GM23248 (cell line): ENCODE results near the gene NPAS3. TPM values are rescaled to one million over a fixed set of nuclear protein-coding genes. Genes with fewer than 3 reads are reported as not detected.

ENCODE experiments used
- DNase-seq: peaks from one replicate; pipeline ENCODE4 v3.0.0-alpha.2; 2015
- H2AFZ ChIP-seq: fragments of 200-600 bp; sonication (generic); 2 replicates; pipeline ENCODE4 v1.6.1; 2016; ENCODE audit warnings: antibody characterized with exemption
- H3F3A ChIP-seq: fragments of 200-600 bp; sonication (generic); 2 replicates; pipeline ENCODE4 v1.6.1; 2016; ENCODE audit warnings: mild to moderate bottlenecking, antibody characterized with exemption, mixed run types; ENCODE audit not compliant: insufficient read depth
- H3K27ac ChIP-seq: fragments of 200-600 bp; sonication (generic); 2 replicates; pipeline ENCODE4 v1.5.1; 2016; ENCODE audit warnings: mild to moderate bottlenecking
- H3K27me3 ChIP-seq: fragments of 200-600 bp; sonication (generic); replicated peaks from 2 replicates; pipeline ENCODE4 v1.6.1; 2016; ENCODE audit warnings: mild to moderate bottlenecking; ENCODE audit not compliant: insufficient read depth
- H3K36me3 ChIP-seq: fragments of 200-600 bp; sonication (generic); 2 replicates; pipeline ENCODE4 v1.6.1; 2016; ENCODE audit warnings: low read depth, mild to moderate bottlenecking
- H3K4me1 ChIP-seq: fragments of 200-600 bp; sonication (generic); 2 replicates; pipeline ENCODE4 v1.6.1; 2016; ENCODE audit warnings: mild to moderate bottlenecking; ENCODE audit not compliant: insufficient read depth
- H3K4me2 ChIP-seq: fragments of 200-600 bp; sonication (generic); one replicate; pipeline ENCODE4 v1.6.1; 2016; ENCODE audit warnings: mild to moderate bottlenecking; ENCODE audit not compliant: unreplicated experiment
- H3K4me3 ChIP-seq: fragments of 200-600 bp; sonication (generic); 2 replicates; pipeline ENCODE4 v1.5.1; 2016; ENCODE audit warnings: mild to moderate bottlenecking
- H3K79me2 ChIP-seq: fragments of 200-600 bp; sonication (generic); 2 replicates; pipeline ENCODE4 v1.6.1; 2016; ENCODE audit warnings: mild to moderate bottlenecking; ENCODE audit not compliant: insufficient read depth
- H3K9ac ChIP-seq: fragments of 200-600 bp; sonication (generic); 2 replicates; pipeline ENCODE4 v1.6.1; 2016; ENCODE audit warnings: mild to moderate bottlenecking
- H3K9me2 ChIP-seq: fragments of 200-600 bp; sonication (generic); 2 replicates; pipeline ENCODE4 v1.6.1; 2016; ENCODE audit warnings: mixed run types, mild to moderate bottlenecking, moderate library complexity; ENCODE audit not compliant: insufficient read depth
- H3K9me3 ChIP-seq: fragments of 200-600 bp; sonication (generic); one replicate; pipeline ENCODE4 v1.6.1; 2017; ENCODE audit warnings: low read depth
- H4K20me1 ChIP-seq: fragments of 200-600 bp; sonication (generic); 2 replicates; pipeline ENCODE4 v1.6.0; 2016; ENCODE audit not compliant: insufficient read depth
- EZH2 ChIP-seq: fragments of 200-600 bp; sonication (generic); IDR thresholded peaks from 2 replicates; pipeline ENCODE4 v1.6.1; 2018; ENCODE audit warnings: antibody characterized with exemption, mild to moderate bottlenecking; ENCODE audit not compliant: insufficient read depth, poor library complexity, severe bottlenecking
- EZH2phosphoT487 ChIP-seq: fragments of 200-600 bp; sonication (generic); IDR thresholded peaks from 2 replicates; pipeline ENCODE4 v1.6.1; 2018; ENCODE audit warnings: antibody characterized with exemption, moderate library complexity, mild to moderate bottlenecking, low read depth; ENCODE audit not compliant: insufficient read depth
- WGBS, 2 experiments: methylation state at CpG; one replicate each; pipeline ENCODE4 v1.1.6; 2015 to 2017; ENCODE audit warnings: low lambda C conversion rate in 2 of 2, low coverage in 1 of 2; ENCODE audit errors: missing lambda C conversion rate in 2 of 2; 5-methylcytosine and 5-hydroxymethylcytosine counted together
- in situ Hi-C: fragments of 300-500 bp; cut with MboI; formaldehyde crosslinking; loops from 2 replicates; pipeline ENCODE4 v1.15.0; 2020
- polyA plus RNA-seq: library from polyadenylated mRNA; unstranded; fragments of >200 nt; fragmentation: Nextera tagmentation; extraction: Ambion mirVana; gene quantifications from 2 replicates; pipeline ENCODE4 v1.2.1, GENCODE V29; 2016
- total RNA-seq: library from RNA; depleted of rRNA; stranded (reverse); fragments of >200 nt; shearing (Covaris generic); gene quantifications from 2 replicates; pipeline ENCODE4 v1.2.3, GENCODE V29; 2014

The NPAS3 gene
- total and polyA plus RNA-seq, 2 experiments from 2014 or later = 0.65 TPM; not detected in 1

DNA sequence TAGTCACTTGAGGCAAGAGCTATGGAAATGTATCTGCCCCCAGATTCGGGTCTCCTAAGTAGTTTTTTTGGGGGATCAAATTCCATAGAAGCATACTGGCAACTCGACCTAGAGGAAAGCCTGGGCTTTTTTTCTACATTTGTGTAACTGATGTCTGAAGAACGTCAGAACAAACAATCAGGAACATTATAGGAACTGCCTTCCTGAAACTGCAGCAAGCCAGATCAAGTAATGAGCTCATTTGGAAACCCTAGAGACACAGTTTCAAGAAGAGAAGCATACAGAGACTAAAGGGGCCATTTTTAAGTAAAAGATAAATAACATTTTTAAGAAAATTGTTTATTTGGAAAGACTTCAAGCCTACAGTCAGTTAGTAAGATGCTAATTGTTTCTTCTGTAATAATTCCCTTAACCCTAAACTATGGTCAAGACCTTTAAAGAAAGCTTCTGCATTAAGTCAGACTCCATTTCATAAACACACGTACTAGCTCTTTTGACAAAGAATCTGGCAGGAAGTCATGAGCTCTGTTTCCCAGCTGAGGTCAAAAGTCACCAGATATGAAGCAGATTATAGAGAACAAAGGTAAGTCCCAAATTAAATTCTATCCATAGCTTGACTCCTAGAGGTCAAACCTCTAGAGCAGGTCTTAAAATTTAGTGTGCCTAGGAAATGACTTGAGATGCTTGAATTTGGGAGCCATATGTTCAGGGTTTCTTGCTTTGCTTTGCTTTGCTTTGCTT, 899.4 kb downstream of the NPAS3 start:
- DNase-seq = no peak
- Histone ChIP-seq H3K9ac (no peak overlapping the region), H3K4me2 (no peak overlapping the region), H3K36me3 (no peaks in the 10 kb centered on the region), H3K9me2 (no peaks in the 10 kb centered on the region), H3K79me2 (no peaks in the 10 kb centered on the region), H2AFZ (no peak overlapping the region), H3K27me3 (peaks cover 21% of the 10 kb centered on the region), H3F3A (no peaks in the 10 kb centered on the region), H3K4me3 (no peak overlapping the region), H3K4me1 (no peaks in the 10 kb centered on the region), H3K27ac (no peak overlapping the region), H3K9me3 (no peaks in the 10 kb centered on the region), H4K20me1 (no peaks in the 10 kb centered on the region)
- in situ Hi-C loops = loop anchor here (25.0 kb wide), 1 partner anchor 249 kb away; no protein-coding TSS in a partner anchor
- TF ChIP-seq EZH2phosphoT487 = no peak
- no peak for TF ChIP-seq EZH2
- 33 to 37% methylated on average over 4 of the region's 4 CpGs for WGBS, 2 experiments

GRCh38 chr14:33839193-33840076, 900.8 kb downstream of the NPAS3 start:
- in situ Hi-C loops = loop anchor here (25.0 kb wide), 1 partner anchor 248 kb away; no protein-coding TSS in a partner anchor
- DNase-seq = peak; percentile 76
- peak overlapping the region; percentile 21 for H3K4me2 ChIP-seq
- no peaks in the 10 kb centered on the region for H3K9me3 ChIP-seq
- no peaks in the 10 kb centered on the region for H3K9me2 ChIP-seq
- H3K9ac ChIP-seq = no peak overlapping the region
- TF ChIP-seq EZH2 = no peak
- no peak for TF ChIP-seq EZH2phosphoT487
- H3K79me2 ChIP-seq = no peaks in the 10 kb centered on the region
- H2AFZ ChIP-seq = no peak overlapping the region
- no peak overlapping the region for H3K27ac ChIP-seq
- H4K20me1 ChIP-seq = no peaks in the 10 kb centered on the region
- H3K4me3 ChIP-seq = no peak overlapping the region
- H3K27me3 ChIP-seq = peaks cover 27% of the 10 kb centered on the region
- WGBS, 2 experiments = 23 to 25% methylated on average over 16 of the region's 16 CpGs
- H3K4me1 ChIP-seq = no peaks in the 10 kb centered on the region
- H3K36me3 ChIP-seq = no peaks in the 10 kb centered on the region
- H3F3A ChIP-seq = no peaks in the 10 kb centered on the region

DNA sequence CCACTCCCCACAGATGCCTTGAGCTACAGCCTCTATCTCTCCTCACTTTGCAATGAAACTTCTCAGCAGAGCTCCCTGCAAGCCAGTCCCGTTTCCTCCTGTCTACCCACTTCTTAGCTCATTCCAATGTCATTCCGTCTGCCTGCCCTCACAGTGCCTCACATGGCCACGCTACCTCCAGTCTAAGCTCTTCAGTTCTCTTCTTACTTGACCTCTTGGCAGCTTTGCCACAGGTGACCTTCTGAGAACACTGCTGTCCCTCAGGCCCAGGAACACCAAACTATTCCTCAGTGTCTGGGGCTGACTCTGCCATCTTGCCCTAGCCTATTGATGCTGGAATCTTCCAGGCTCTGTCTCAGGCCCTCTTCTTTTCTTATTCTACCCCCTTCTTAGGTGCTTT, 902.1 kb downstream of the NPAS3 start:
- Histone ChIP-seq H3K9me3 (no peaks in the 10 kb centered on the region), H3F3A (no peaks in the 10 kb centered on the region), H3K27me3 (peaks cover 26% of the 10 kb centered on the region), H3K9me2 (no peaks in the 10 kb centered on the region), H3K4me3 (no peak overlapping the region), H3K27ac (no peak overlapping the region), H4K20me1 (no peaks in the 10 kb centered on the region), H2AFZ (no peak overlapping the region), H3K9ac (no peak overlapping the region), H3K4me1 (no peaks in the 10 kb centered on the region), H3K36me3 (no peaks in the 10 kb centered on the region), H3K79me2 (no peaks in the 10 kb centered on the region), H3K4me2 (no peak overlapping the region)
- TF ChIP-seq EZH2phosphoT487 (no peak), EZH2 (no peak)
- no peak for DNase-seq
- in situ Hi-C loops = loop anchor here (25.0 kb wide), 1 partner anchor 247 kb away; no protein-coding TSS in a partner anchor
- WGBS, 2 experiments = 76 to 77% methylated on average over 3 of the region's 3 CpGs

GRCh38 chr14:33842299-33842698, 903.6 kb downstream of the NPAS3 start:
- Histone ChIP-seq H3K4me3 (no peak overlapping the region), H3K4me1 (peaks cover 4% of the 10 kb centered on the region; the same call in 1 of the 2 replicates), H3K27me3 (peaks cover 36% of the 10 kb centered on the region), H3K79me2 (no peaks in the 10 kb centered on the region), H3K36me3 (no peaks in the 10 kb centered on the region), H3K9me2 (no peaks in the 10 kb centered on the region), H3K4me2 (no peak overlapping the region), H2AFZ (no peak overlapping the region), H3K9ac (no peak overlapping the region), H4K20me1 (no peaks in the 10 kb centered on the region), H3F3A (no peaks in the 10 kb centered on the region), H3K9me3 (no peaks in the 10 kb centered on the region), H3K27ac (no peak overlapping the region)
- TF ChIP-seq EZH2 (no peak), EZH2phosphoT487 (no peak)
- peak; percentile 14 for DNase-seq
- in situ Hi-C loops = loop anchor here (25.0 kb wide), 1 partner anchor 245 kb away; no protein-coding TSS in a partner anchor
- 91 to 100% methylated on average over 1 of the region's 1 CpG for WGBS, 2 experiments
